ENCODE measurements around the gene PRR5. TPM values are rescaled to one million over a fixed set of nuclear protein-coding genes. Genes with fewer than 3 reads are reported as not detected.

PRR5 gene
- total and polyA plus RNA-seq, 7 donors, result 7.9 to 35.6 (median 12.7) TPM

DNA sequence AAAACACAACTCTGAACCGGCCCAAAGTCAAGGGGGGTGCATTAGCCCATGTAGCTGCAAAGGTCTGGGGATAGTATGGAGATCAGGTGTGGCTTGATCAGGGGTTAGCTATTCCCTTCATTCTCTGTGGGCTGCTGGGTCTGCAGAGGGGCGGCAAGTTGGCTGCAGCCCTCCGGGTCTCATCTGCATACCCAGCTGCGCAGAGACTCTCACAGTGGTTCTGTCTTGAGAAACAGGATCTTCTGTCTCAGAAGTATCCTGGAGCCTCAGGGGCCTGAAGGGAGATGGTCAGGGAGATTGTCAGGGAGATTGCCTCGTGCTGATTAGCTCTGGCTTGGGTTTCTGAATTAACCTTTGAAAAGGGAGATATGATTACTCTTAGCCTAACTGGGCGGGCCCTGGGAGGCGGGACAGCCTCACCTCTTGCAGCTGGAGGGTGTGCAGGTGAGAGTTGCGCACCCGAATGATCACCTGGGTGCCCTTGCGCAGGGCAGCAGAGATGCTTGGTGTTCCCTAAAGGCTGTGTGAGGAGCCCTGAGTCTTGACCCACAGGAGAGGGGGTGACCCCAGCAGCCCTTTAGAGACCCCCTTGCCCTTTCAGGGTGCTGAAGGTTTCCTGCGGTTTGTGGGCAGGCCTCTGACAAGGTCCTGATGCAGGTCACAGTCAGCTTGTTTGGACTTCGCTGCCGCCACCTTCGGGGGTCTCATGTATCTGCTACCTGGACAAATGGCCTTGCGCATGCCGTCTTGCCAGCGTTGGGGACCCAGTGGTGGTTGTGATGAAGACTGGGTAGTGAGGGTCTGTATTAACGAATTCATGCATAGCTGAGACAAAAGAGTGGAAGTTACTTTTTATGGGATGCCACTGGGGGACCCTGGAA is 57.7 kb downstream of the PRR5 start:
- H3K9me3 ChIP-seq, result no peaks in the 10 kb centered on the region
- intact Hi-C loops (cut with DNase I), result no loop called here
- no peak overlapping the region for H3K27ac ChIP-seq
- H3K27me3 ChIP-seq, result peaks cover 0 to 16% (median 4%) of the 10 kb centered on the region in 3 donors
- H3K4me1 ChIP-seq, result no peaks in the 10 kb centered on the region
- no peak for DNase-seq
- H3K36me3 ChIP-seq, result no peaks in the 10 kb centered on the region
- no peak overlapping the region for H3K4me3 ChIP-seq
- TF ChIP-seq POLR2A (IDR thresholded peaks at IDR 0.05) (no peak), EP300 (IDR thresholded peaks at IDR 0.05) (no peak), POLR2AphosphoS5 (IDR thresholded peaks at IDR 0.05) (no peak)
- TF ChIP-seq, protein P1, sequence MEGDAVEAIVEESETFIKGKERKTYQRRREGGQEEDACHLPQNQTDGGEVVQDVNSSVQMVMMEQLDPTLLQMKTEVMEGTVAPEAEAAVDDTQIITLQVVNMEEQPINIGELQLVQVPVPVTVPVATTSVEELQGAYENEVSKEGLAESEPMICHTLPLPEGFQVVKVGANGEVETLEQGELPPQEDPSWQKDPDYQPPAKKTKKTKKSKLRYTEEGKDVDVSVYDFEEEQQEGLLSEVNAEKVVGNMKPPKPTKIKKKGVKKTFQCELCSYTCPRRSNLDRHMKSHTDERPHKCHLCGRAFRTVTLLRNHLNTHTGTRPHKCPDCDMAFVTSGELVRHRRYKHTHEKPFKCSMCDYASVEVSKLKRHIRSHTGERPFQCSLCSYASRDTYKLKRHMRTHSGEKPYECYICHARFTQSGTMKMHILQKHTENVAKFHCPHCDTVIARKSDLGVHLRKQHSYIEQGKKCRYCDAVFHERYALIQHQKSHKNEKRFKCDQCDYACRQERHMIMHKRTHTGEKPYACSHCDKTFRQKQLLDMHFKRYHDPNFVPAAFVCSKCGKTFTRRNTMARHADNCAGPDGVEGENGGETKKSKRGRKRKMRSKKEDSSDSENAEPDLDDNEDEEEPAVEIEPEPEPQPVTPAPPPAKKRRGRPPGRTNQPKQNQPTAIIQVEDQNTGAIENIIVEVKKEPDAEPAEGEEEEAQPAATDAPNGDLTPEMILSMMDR (IDR thresholded peaks at IDR 0.05), result no peak
- 65 to 85% methylated on average over 18 of the region's 18 CpGs for whole genome bisulfite sequencing, 2 donors

- Histone ChIP-seq H3K4me1 (no peaks in the 10 kb centered on the region), H3K27me3 (peaks cover 0 to 8% (median 0%) of the 10 kb centered on the region in 3 donors), H3K9me3 (no peaks in the 10 kb centered on the region), H3K36me3 (no peaks in the 10 kb centered on the region), H3K4me3 (no peak overlapping the region), H3K27ac (no peak overlapping the region)
- intact Hi-C loops (cut with DNase I), result no loop called here
- 69 to 72% methylated on average over 5 of the region's 5 CpGs for WGBS, 2 donors
- no peak for DNase-seq
- TF ChIP-seq POLR2AphosphoS5 (IDR thresholded peaks at IDR 0.05), result no peak
- TF ChIP-seq, protein P1 (IDR thresholded peaks at IDR 0.05), result no peak
- no peak for TF ChIP-seq EP300 (IDR thresholded peaks at IDR 0.05)
- TF ChIP-seq POLR2A (IDR thresholded peaks at IDR 0.05), result no peak
These were observed 58.5 kb downstream of the PRR5 start for GRCh38 chr22:44760476-44760875.

GRCh38 chr22:44761025-44761424 is 59.0 kb downstream of the PRR5 start:
- no peak for DNase-seq
- TF ChIP-seq POLR2A (IDR thresholded peaks at IDR 0.05), result no peak
- no peaks in the 10 kb centered on the region for H3K9me3 ChIP-seq
- H3K27ac ChIP-seq, result no peak overlapping the region
- H3K4me1 ChIP-seq, result no peaks in the 10 kb centered on the region
- H3K36me3 ChIP-seq, result no peaks in the 10 kb centered on the region
- intact Hi-C loops (cut with DNase I), result no loop called here
- no peak overlapping the region for H3K4me3 ChIP-seq
- peaks cover 0 to 5% (median 0%) of the 10 kb centered on the region in 3 donors for H3K27me3 ChIP-seq
- 84 to 86% methylated on average over 10 of the region's 10 CpGs for WGBS, 2 donors

DNA sequence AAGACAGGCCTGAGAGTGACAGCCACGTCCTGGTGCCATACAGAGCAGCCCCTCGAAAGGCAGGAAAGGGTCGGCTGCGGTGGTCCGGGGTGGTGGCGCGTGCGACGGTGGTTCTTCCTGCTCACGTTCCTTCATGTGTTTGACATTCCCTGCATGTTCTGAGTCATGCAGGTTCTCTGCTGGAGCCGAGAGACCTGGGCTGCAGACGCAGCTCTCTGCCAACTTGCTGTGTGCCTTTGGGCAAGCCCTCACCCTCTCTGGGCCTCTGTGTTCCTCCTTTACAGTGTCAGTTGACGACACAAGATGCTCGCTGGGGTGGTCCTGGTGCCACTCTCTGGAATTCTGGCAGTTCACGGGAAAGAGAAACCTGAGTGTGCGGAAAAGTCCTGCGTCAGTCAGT is 62.4 kb downstream of the PRR5 start:
- H3K36me3 ChIP-seq, result no peaks in the 10 kb centered on the region
- intact Hi-C loops (cut with DNase I), result no loop called here
- no peak for TF ChIP-seq EP300 (IDR thresholded peaks at IDR 0.05)
- no peak for TF ChIP-seq POLR2AphosphoS5 (IDR thresholded peaks at IDR 0.05)
- no peak for TF ChIP-seq POLR2A (IDR thresholded peaks at IDR 0.05)
- TF ChIP-seq, protein P1 (IDR thresholded peaks at IDR 0.05), result no peak
- H3K4me1 ChIP-seq, result no peaks in the 10 kb centered on the region
- DNase-seq, result no peak
- 91 to 92% methylated on average over 17 of the region's 17 CpGs for WGBS, 2 donors
- H3K27me3 ChIP-seq, result no peaks in the 10 kb centered on the region
- H3K27ac ChIP-seq, result no peak overlapping the region
- H3K4me3 ChIP-seq, result no peak overlapping the region
- H3K9me3 ChIP-seq, result no peaks in the 10 kb centered on the region

DNA sequence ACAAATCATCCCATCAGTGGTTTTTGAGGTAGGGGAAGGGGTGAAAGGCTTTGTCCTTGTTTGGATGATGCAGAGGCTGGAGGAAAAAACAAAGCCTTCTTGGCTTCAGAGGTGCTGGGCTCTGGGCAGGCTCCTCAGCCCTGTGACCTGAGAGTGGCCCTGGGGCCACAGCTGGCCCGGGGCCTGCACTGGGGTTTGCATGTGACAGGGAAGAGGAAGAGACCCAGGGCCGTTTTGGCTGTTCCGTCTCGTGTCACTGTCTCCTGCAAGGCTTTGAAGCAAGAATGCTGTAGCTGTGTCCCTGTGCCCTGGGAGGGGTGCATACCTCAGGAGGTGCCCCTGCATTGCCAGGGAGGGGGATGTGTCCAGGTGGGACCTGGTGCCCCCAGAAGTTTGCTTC is 63.0 kb downstream of the PRR5 start:
- Histone ChIP-seq H3K4me3 (no peak overlapping the region), H3K27ac (no peak overlapping the region), H3K36me3 (no peaks in the 10 kb centered on the region), H3K4me1 (no peaks in the 10 kb centered on the region), H3K27me3 (no peaks in the 10 kb centered on the region), H3K9me3 (no peaks in the 10 kb centered on the region)
- 37 to 56% methylated on average over 4 of the region's 4 CpGs for WGBS, 2 donors
- TF ChIP-seq EP300 (IDR thresholded peaks at IDR 0.05) (no peak), POLR2AphosphoS5 (IDR thresholded peaks at IDR 0.05) (no peak), POLR2A (IDR thresholded peaks at IDR 0.05) (no peak)
- TF ChIP-seq, protein P1 (IDR thresholded peaks at IDR 0.05), result no peak
- DNase-seq, result no peak
- intact Hi-C loops (cut with DNase I), result no loop called here
